B cell (primary cell): Measurements from ENCODE around the gene TSPAN33.

ENCODE experiments used
- EZH2 ChIP-seq: IDR thresholded peaks from 2 replicates; pipeline ENCODE4 v1.6.1; 2012; ENCODE audit warnings: borderline replicate concordance, low read depth, mild to moderate bottlenecking, moderate library complexity, low read length; ENCODE audit not compliant: insufficient read depth, poor library complexity, severe bottlenecking
- TF ChIP-seq, protein P1 (sequence below): fragments of 200-600 bp; IDR thresholded peaks from one replicate; pipeline ENCODE4 v1.8.0; 2022; ENCODE audit warnings: antibody characterized with exemption, mild to moderate bottlenecking

- TF ChIP-seq, protein P1, sequence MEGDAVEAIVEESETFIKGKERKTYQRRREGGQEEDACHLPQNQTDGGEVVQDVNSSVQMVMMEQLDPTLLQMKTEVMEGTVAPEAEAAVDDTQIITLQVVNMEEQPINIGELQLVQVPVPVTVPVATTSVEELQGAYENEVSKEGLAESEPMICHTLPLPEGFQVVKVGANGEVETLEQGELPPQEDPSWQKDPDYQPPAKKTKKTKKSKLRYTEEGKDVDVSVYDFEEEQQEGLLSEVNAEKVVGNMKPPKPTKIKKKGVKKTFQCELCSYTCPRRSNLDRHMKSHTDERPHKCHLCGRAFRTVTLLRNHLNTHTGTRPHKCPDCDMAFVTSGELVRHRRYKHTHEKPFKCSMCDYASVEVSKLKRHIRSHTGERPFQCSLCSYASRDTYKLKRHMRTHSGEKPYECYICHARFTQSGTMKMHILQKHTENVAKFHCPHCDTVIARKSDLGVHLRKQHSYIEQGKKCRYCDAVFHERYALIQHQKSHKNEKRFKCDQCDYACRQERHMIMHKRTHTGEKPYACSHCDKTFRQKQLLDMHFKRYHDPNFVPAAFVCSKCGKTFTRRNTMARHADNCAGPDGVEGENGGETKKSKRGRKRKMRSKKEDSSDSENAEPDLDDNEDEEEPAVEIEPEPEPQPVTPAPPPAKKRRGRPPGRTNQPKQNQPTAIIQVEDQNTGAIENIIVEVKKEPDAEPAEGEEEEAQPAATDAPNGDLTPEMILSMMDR, result no peak
- TF ChIP-seq EZH2, result no peak
Observed at GRCh38 chr7:129126314-129126713, 18.2 kb upstream of the TSPAN33 start.
